KMS-11 (cell line): ENCODE results near the gene HSPA12A.

ENCODE experiments used
- H2AFZ ChIP-seq: fragments of 200-600 bp; sonication (generic); 2 replicates; pipeline ENCODE4 v1.6.1; 2016; ENCODE audit warnings: antibody characterized with exemption, mixed run types, low read depth
- H3K27ac ChIP-seq: fragments of 200-600 bp; sonication (generic); 2 replicates; pipeline ENCODE4 v1.6.1; 2016; ENCODE audit warnings: mild to moderate bottlenecking, mixed run types
- H3K27me3 ChIP-seq: fragments of 200-600 bp; sonication (generic); 2 replicates; pipeline ENCODE4 v1.6.1; 2017; ENCODE audit warnings: mild to moderate bottlenecking, low read depth, mixed run types, moderate library complexity; ENCODE audit not compliant: insufficient read depth
- H3K36me3 ChIP-seq: fragments of 200-600 bp; sonication (generic); 2 replicates; pipeline ENCODE4 v1.6.1; 2017; ENCODE audit warnings: mild to moderate bottlenecking, mixed run types; ENCODE audit not compliant: insufficient read depth
- H3K4me1 ChIP-seq: fragments of 200-600 bp; sonication (generic); 2 replicates; pipeline ENCODE4 v1.6.1; 2016; ENCODE audit warnings: mild to moderate bottlenecking, low read depth, mixed run types; ENCODE audit not compliant: poor library complexity, severe bottlenecking
- H3K4me2 ChIP-seq: fragments of 200-600 bp; sonication (generic); 2 replicates; pipeline ENCODE4 v1.7.0; 2016; ENCODE audit warnings: mild to moderate bottlenecking, mixed run types
- H3K4me3 ChIP-seq: fragments of 200-600 bp; sonication (generic); IDR thresholded peaks from 2 replicates; pipeline ENCODE4 v1.6.1; 2017; ENCODE audit warnings: low read depth, low read length, mixed read lengths; ENCODE audit not compliant: insufficient read depth
- H3K79me2 ChIP-seq: fragments of 200-600 bp; sonication (generic); 2 replicates; pipeline ENCODE4 v1.6.1; 2016; ENCODE audit warnings: low read depth, mixed run types; ENCODE audit not compliant: insufficient read depth
- H3K9ac ChIP-seq: fragments of 200-600 bp; sonication (generic); 2 replicates; pipeline ENCODE4 v1.6.1; 2016; ENCODE audit warnings: mild to moderate bottlenecking, mixed run types
- H4K20me1 ChIP-seq: fragments of 200-600 bp; sonication (generic); 2 replicates; pipeline ENCODE4 v1.6.1; 2016; ENCODE audit warnings: mild to moderate bottlenecking, mixed run types; ENCODE audit not compliant: insufficient read depth
- TF ChIP-seq, protein P1 (sequence below): fragments of 200-600 bp; sonication (generic); conservative IDR thresholded peaks from 2 replicates; pipeline ENCODE4 v1.6.1; 2017; ENCODE audit warnings: low read depth, mild to moderate bottlenecking, antibody characterized with exemption, low read length, moderate library complexity, mixed read lengths

The HSPA12A gene

DNA sequence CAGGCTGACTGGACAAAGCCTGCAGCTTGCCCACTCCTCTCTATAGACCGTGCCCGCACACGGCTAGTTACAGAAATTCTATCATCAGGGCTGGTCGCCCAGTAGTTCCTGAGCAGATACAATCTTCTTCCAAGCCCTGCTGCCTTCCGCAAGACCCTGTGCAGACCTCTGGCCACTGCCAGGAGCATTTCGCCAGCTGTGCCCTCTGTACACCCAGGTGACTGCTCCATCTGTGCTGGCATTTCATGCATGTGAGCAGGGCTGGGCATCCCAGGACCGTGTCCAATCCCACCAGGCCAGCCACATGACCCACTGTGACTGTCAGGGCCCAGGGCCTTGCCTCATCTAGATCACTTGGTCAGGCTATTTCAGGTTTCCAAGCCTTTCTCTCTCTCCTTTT lies 36.9 kb downstream of the HSPA12A start:
- TF ChIP-seq, protein P1, sequence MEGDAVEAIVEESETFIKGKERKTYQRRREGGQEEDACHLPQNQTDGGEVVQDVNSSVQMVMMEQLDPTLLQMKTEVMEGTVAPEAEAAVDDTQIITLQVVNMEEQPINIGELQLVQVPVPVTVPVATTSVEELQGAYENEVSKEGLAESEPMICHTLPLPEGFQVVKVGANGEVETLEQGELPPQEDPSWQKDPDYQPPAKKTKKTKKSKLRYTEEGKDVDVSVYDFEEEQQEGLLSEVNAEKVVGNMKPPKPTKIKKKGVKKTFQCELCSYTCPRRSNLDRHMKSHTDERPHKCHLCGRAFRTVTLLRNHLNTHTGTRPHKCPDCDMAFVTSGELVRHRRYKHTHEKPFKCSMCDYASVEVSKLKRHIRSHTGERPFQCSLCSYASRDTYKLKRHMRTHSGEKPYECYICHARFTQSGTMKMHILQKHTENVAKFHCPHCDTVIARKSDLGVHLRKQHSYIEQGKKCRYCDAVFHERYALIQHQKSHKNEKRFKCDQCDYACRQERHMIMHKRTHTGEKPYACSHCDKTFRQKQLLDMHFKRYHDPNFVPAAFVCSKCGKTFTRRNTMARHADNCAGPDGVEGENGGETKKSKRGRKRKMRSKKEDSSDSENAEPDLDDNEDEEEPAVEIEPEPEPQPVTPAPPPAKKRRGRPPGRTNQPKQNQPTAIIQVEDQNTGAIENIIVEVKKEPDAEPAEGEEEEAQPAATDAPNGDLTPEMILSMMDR = no peak
- Histone ChIP-seq H2AFZ (no peak overlapping the region), H3K27me3 (no peaks in the 10 kb centered on the region), H3K79me2 (no peaks in the 10 kb centered on the region), H3K4me2 (no peak overlapping the region), H3K4me3 (no peak overlapping the region), H3K9ac (no peak overlapping the region), H4K20me1 (no peaks in the 10 kb centered on the region), H3K4me1 (no peaks in the 10 kb centered on the region), H3K27ac (no peak overlapping the region), H3K36me3 (no peaks in the 10 kb centered on the region)

DNA sequence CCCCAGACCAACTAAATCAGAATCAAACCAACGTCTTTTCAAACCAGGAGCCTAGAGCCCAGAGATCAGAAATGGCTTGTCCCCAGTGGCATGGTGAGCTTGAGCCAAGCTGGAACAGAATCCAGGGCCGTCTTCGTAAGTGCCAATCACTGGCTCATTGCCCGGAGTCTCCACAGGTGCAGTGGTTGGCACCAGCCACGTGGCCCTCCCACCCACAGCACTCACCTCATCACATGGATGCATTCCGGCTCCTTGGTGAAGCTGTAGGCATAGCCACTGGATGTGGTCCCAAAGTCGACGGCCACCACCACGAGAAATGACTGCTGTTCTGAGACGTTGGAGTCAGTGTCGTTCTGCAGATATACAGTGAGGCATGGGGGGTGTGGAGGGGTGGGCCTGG lies 37.4 kb downstream of the HSPA12A start:
- Histone ChIP-seq H4K20me1 (no peaks in the 10 kb centered on the region), H3K9ac (no peak overlapping the region), H3K27me3 (no peaks in the 10 kb centered on the region), H3K4me1 (no peaks in the 10 kb centered on the region), H3K36me3 (no peaks in the 10 kb centered on the region), H3K4me2 (no peak overlapping the region), H3K79me2 (no peaks in the 10 kb centered on the region), H2AFZ (no peak overlapping the region), H3K4me3 (no peak overlapping the region), H3K27ac (no peak overlapping the region)
- TF ChIP-seq, protein P1 = no peak

DNA sequence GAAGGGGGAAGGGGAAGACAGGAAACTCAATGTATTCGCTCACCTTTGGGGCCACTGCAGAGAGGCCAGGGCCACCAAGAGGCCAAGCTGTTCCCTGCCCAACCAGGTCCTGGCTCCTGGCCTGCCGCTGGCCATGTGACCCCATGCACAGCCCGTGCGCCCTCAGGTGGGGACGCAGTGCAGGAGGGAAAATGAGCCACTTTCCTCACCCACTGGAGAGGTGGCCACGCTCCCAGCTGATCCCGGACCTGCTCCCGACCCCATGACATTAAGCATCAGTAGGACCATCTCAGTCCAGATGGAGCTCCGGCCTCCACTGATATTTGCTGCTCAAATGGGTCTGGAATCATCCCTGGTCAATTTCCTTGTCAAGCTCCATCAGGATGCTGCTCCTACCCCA lies 40.2 kb downstream of the HSPA12A start:
- Histone ChIP-seq H3K36me3 (no peaks in the 10 kb centered on the region), H3K4me1 (no peaks in the 10 kb centered on the region), H3K9ac (no peak overlapping the region), H3K79me2 (no peaks in the 10 kb centered on the region), H3K27ac (no peak overlapping the region), H3K4me2 (no peak overlapping the region), H2AFZ (no peak overlapping the region), H3K4me3 (no peak overlapping the region), H4K20me1 (no peaks in the 10 kb centered on the region), H3K27me3 (no peaks in the 10 kb centered on the region)
- TF ChIP-seq, protein P1 = no peak

DNA sequence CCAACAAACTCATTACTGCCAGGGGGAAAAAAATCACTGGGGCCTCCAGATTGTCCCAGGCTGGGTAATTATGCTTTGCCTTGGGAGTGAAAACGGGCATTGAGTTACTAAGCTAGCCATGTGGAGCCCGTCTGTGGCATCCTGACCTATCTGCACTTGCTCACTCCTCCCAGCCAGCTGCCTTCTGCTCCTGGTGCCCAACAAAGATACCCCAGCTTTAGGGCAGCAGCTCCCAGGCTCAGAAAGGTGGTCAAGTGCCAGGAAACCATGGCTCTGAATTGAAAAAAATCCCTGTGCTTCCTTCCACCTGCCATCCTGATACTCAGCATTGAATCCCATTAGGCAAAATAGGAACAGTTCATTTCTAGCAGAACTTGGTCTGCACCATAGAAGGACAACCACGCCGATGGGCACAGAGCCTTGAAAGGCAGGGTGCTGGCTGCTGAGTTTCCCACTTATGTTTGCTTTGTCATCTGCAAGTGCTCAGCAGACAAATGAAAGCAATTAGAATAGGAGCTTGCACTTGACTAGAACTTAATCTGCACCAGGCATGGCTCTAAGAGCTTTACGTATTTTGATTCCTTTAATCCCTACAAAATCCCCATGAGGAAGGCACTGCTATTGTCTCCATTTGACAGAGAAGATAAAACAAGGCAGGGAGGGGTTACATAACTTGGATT lies 42.8 kb downstream of the HSPA12A start:
- H3K36me3 ChIP-seq = no peaks in the 10 kb centered on the region
- H2AFZ ChIP-seq = no peak overlapping the region
- no peaks in the 10 kb centered on the region for H3K27me3 ChIP-seq
- no peak overlapping the region for H3K4me2 ChIP-seq
- TF ChIP-seq, protein P1 = no peak
- H3K4me1 ChIP-seq = no peaks in the 10 kb centered on the region
- no peak overlapping the region for H3K9ac ChIP-seq
- H3K4me3 ChIP-seq = no peak overlapping the region
- no peak overlapping the region for H3K27ac ChIP-seq
- no peaks in the 10 kb centered on the region for H4K20me1 ChIP-seq
- H3K79me2 ChIP-seq = no peaks in the 10 kb centered on the region
